GOT3 (cell line): Measurements from ENCODE around the gene RAB4A.

Source experiments
- DNase-seq: peaks from one replicate; lab custom pipeline; 2025; ENCODE audit warnings: mixed read lengths; lab: John Stamatoyannopoulos, UW

The RAB4A gene

DNA sequence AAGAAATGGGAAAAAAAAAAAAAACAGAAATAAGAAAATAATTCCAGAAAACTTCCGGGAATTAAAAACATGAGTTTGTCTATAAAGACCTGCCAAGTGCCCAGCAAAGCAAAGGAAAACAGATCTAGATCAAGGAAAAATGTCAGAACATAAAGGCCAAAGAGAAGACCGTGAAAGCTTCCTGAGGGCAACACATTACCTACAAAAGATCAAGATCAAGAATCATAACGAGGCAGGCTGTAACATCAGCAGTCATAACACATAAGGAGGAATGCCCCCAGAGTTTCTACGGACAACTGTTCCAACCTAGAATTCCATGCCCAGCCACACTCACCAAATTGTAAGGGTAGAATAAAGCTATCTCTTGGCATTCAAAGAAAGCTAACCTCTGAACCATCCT, 68.2 kb downstream of the RAB4A start:
- no peak for DNase-seq

DNA sequence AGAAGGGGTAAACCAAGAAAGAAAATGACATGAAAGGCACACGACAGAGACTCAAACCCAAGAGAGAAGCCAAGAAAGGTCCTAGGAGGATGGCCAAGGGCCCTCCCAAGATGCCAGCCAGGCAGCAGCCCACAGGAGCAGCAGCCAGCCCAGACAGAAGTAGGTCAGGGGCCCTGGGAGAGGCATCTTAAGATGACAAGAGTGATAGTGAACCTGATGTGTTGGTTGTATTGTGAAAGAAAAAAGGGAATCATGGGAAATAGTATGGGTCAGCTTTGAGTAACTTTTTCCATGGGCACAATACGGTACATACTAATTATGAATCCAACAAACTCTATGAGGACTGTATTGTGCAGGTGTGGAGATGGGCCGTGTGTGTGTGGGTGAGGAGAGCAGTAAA, 68.6 kb downstream of the RAB4A start:
- DNase-seq: no peak

DNA sequence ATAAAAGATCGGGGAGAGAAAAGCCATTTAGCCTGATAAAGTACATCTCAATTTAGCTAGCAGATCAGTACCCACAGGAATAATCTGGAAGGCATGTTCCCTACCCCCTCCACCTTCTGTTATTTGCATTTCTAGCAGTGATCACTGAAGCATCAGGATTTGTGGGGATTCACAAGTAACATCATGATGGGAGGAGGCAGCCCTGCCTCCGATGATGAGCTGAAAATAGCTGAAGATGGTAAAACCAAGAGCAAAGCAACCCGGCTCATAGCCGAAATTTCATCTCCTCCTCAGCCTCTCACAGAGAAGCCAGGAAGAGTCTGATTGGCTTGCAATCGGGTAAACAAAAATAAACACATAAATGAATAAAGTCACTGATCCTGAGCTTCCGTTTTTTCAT, 69.6 kb downstream of the RAB4A start:
- DNase-seq: no peak

DNA sequence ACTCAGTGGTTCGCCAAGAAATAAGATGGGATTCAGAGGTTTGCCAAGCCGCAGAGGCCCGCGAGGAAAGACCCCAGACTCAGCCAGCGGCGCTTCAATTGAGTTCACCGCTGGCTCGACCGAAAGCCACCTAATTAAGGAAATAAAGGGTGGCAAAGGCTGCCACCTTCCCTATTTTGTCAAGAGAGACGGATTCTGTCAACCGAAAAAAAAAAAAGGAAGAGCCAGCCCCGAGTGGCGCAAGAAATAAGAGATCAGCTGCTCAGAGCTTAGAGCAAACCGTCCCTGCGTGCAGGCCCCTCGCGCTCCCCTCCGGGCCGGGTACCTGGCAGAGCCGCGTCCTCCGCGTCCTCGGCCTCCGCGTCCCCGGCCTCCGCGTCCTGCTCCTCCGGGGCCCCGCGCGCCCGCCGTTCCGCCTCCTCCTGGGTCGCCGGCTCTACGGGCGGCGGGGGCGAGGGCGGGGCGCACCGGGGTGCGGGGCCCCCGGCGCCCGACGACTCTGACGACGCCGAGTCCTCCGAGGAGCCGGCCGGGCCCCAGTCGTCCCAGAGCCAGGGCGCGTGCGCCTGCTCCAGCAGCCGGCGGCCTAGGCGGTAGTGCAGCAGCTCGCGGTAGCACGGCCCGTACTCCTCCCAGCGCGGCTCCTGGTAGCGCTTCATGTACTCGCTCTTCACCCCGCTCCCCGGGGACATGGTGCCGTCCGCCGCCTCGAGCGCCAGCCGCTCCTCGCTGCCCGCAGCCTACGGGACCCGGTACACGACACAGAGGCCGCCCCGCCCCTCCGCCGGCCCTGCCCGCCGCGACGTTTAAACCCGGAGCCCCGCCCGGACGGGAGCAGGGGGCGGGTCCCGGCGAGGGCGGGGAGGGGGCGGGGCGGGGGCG, 71.1 kb downstream of the RAB4A start:
- peak; percentile 85 for DNase-seq

DNA sequence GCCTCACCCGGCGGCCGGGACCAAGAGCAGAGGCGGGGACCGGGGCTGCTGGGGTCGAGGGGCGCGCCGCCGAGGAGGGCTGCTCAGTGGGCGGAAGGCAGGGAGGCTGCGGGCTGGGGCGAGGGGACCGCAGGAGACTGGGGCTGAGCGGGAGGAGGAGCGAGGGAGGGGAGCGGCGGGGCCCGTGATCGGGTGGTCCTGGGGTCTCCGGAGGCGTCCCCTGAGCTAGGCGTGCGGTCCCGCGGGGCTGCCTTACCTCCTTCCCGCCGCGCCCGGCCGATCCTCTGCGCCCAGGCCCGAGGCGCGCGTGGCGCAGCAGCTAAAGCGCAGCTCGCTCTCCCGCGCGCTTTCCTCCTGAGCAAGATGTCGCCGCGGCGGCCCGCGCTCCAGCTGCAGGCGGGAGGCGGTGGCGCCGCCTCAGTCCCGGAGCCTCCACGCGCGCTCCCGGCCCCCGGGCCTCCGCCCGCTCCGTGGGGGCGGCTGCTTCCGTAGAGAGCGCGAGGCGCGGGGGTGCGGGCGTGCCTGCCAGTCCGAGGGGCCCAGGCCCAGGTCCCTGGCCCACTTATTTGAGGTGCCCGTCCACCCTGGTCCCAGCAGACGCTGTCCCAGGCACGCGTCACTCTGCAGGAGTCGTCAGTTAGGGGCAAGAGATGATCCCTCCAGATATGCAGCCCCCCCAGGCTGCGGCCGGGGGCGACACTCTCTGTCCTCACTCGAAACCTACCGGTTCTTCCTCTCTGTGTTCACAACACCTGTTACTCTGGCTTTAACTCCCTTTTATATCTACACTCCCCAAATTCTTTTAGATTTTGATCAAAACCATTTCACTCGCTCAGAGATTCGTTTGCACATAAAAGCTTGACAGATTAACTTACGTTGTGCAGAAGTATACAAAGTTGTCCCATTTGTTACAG, 72.0 kb downstream of the RAB4A start, which contains the start of gene CCSAP:
TSS of gene CCSAP (minus strand) at position 392 of the 914 bp plus-strand sequence. CDS start 582 bp downstream, outside the sequence.
- DNase-seq: no peak

DNA sequence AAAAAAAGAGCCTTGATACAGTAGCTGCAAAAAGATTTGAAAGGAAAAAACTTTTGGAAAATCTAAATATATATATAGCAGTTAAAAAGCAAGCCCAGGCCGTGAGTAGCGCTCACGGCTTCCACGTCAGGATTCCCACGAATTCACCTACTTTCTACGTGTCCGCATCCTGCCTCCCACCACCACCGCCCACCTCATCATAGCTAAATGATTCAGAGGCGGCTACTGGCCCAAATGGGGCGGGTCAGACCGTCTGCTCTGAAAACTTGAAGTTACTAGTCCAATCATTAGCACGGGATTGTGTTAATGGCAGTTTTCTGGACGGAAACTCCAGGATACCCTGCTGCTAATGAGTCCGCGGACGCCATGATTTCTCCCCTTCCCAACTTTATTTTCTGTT, 73.2 kb downstream of the RAB4A start:
- DNase-seq: no peak

DNA sequence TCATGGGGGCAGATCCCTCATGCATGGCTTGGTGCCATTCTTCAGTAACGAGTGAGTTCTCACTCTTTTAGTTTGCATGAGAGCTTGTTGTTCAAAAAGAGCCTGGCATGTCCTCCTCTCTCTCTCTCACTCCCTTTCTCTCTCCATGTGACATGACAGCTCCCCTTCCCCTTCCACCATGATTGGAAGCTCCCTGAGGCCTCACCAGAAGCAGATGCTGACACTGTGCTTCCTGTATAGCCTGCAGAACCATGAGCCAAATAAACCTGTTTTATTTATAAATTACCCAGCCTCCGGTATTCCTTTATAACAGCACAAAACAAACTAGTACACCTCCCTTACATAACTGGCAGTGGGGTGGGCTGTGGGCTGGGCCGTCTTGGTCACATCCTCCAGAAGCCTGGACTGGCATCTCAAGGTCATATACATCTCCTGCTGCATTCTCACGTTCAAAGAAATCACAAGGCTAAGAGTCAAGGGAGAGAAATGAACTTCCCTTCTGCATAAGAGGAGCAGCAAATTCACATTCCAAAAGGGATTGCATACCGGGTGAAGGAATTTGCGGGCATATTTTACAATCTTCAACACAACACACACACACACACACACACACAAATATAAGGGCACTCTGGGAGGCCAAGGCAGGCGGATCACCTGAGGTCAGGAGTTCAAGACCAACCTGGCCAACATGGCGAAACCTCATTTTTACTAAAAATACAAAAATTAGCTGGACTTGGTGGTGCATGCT, 74.2 kb downstream of the RAB4A start:
- DNase-seq: no peak

DNA sequence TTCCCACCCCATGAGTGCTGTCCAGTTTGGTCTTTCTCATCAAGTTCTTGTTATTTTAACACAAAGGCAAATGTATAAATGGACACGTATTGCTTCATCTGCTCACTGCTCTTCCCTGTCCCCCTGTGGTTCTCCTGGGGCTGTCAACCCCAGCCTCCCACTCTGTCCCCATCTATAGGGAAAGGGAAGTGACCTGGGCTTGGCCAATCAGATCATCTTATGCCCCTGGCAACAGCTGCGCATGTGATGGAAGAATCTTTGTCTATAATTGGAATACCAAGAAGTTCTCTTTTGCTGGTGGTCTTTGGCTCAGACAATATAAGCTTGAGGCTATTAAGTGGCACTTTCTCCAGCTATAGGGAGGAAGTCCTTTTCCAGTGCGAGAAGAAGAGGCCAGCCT, 76.6 kb downstream of the RAB4A start:
- DNase-seq: no peak

DNA sequence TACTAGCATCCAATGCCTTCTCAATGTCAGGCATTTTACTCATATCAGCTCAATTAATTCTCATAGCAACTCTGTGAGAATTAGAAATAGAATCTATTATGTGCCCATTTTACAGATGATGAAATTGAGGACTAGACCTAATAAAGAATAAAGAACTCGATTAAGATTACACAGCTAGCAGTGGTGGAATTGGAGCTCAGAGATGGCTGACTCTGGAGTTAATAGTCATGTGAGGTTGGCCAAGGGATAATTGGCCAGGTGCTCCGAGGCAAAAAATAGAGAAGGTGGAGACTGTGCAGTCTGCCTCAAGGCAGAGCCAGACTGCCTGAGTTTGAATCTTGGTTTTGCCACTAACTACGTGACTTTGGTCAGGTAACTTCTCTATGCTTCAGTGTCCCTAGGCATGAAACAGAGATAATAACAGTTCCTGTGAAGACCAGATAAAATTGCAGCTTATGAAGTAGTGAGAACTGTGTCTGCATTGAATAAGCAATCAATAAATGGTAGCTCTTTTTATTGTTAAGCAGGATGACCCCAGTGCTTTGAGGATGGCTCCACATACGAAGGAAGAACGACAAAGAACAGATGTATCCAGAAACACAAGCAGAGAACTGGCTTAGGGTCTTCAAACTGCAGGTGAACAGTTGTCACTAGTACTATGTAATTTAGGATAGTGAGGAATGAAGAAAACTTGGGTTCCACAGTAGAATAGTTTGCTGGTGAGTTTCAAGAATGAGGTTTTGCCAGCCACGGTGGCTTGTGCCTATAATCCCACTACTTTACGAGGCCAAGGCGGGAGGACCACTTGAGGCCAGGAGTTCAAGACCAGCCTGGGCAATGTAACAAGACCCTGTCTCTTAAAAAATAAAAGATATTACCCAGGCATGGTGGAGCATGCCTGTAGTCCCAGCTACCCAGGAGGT, 78.8 kb downstream of the RAB4A start:
- no peak for DNase-seq

DNA sequence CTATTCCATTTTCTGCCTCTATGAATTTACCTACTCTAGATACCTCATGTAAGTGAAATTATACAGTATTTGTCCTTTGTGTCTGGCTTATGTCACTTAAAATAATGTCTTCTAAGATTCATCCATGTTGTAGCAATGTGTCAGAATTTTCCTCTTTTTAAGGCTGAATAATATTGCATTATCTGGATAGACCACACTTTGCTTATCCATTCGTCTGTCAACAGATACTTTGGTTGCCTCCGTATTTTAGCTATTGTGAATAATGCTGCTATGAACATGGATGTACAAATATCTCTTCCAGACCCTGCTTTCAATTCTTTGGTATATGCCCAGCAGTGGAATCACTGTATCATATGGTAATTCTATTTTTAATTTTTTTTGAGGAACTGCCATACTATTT, 82.1 kb downstream of the RAB4A start:
- DNase-seq: no peak

DNA sequence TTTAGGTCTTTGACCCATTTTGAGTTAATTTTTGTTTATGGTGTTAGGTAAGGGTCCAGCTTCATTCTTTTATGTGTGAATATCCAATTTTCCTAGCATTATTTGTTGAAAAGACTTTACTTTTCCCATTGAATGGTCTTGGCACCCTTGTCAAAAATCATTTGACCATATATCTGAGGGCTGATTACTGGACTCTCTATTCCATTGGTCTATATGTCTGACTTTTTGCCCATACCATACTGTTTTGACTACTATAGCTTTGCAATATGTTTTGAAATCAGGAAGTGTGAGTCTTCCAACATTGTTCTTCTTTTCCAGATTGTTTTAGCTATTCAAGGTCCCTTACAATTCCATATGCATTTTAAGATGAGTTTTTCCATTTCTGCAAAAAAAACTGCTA, 83.3 kb downstream of the RAB4A start:
- DNase-seq: no peak
